HG03521 (cell line): ENCODE data around the gene KCNQ1.

Source experiments
- ATAC-seq: cut with Tn5 transposase; IDR thresholded peaks from one replicate; pipeline ENCODE4 v1.9.1; 2021; ENCODE audit warnings: mild to moderate bottlenecking, moderate library complexity; ENCODE audit not compliant: unreplicated experiment

KCNQ1 gene

GRCh38 chr11:2507212-2507901 is 62.5 kb downstream of the KCNQ1 start:
- no peak for ATAC-seq

- no peak for ATAC-seq
These were observed 63.3 kb downstream of the KCNQ1 start for GRCh38 chr11:2507945-2508749.

GRCh38 chr11:2508793-2509192 is 64.0 kb downstream of the KCNQ1 start:
- no peak for ATAC-seq

- no peak for ATAC-seq
These were observed 64.7 kb downstream of the KCNQ1 start for GRCh38 chr11:2509481-2510001.

- no peak for ATAC-seq
These were observed 66.0 kb downstream of the KCNQ1 start for GRCh38 chr11:2510626-2511402.

GRCh38 chr11:2511421-2512369 is 66.9 kb downstream of the KCNQ1 start:
- ATAC-seq: no peak

- no peak for ATAC-seq
These were observed 67.9 kb downstream of the KCNQ1 start for GRCh38 chr11:2512431-2513407.

- ATAC-seq: no peak
These were observed 68.6 kb downstream of the KCNQ1 start for GRCh38 chr11:2513441-2513840.

GRCh38 chr11:2515401-2516275 is 70.8 kb downstream of the KCNQ1 start:
- ATAC-seq: no peak

GRCh38 chr11:2516276-2517015 is 71.6 kb downstream of the KCNQ1 start:
- no peak for ATAC-seq

GRCh38 chr11:2517016-2517385 is 72.2 kb downstream of the KCNQ1 start:
- no peak for ATAC-seq

- ATAC-seq: no peak
These were observed 72.7 kb downstream of the KCNQ1 start for GRCh38 chr11:2517386-2518064.

GRCh38 chr11:2518111-2518982 is 73.5 kb downstream of the KCNQ1 start:
- ATAC-seq: no peak

GRCh38 chr11:2518983-2519340 is 74.2 kb downstream of the KCNQ1 start:
- ATAC-seq: no peak

GRCh38 chr11:2519517-2519861 is 74.7 kb downstream of the KCNQ1 start:
- no peak for ATAC-seq
